GM21528 (cell line): ENCODE measurements around the gene FGFR3.
A peak's percentile ranks its signal among the peaks of the same experiment; 100 is the strongest.
"Not testable (repeated sequence)": the region's sequence is repeated elsewhere in the genome, so short reads cannot be mapped to it uniquely, and the experiment has no call there.

ENCODE experiments used
- ATAC-seq: cut with Tn5 transposase; IDR thresholded peaks from one replicate; pipeline ENCODE4 v1.9.1; 2021; ENCODE audit warnings: mild to moderate bottlenecking, moderate library complexity; ENCODE audit not compliant: unreplicated experiment, low FRiP score

The FGFR3 gene

GRCh38 chr4:1833307-1834046 is 40.4 kb downstream of the FGFR3 start:
- ATAC-seq = no peak

DNA sequence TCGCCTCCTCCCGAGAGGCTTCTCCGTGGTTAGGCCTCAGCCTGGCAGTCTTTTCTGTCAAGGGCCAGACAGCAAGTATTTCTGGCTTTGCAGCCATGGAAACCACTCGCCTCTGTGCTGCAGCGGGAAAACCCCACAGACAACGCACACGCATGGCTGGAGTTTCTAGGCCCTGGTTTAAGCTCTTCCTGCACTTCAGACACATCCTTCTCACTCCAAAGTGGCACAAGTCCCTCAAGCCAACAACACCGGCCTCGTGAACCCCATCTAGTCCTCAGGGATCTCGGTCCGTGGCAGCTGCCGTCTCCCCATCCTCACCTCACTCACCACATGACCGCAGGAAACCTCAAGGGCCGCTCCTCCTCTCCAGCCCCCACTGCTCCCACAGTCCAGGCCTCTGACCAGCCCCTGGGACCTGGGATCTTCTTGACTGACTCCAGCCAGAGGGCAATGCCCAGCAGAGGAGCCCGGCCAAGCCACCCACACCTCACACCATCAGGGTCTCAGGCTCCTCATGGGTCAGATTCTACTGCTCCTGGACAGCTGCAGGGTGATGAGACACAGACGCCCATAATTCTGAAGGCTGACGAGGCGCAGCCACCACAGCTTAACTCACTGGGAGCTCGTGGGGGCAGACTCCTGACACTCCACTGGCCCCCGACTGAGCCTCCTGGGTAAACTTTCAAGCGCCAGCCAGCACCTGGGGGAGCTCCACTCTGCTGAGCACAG is 41.1 kb downstream of the FGFR3 start:
- ATAC-seq = no peak

- ATAC-seq = not testable (repeated sequence)
Measured at GRCh38 chr4:1835836-1836235, 42.7 kb downstream of the FGFR3 start.

- ATAC-seq = no peak
Measured at GRCh38 chr4:1836650-1837049, 43.6 kb downstream of the FGFR3 start.

- ATAC-seq = no peak
Measured at GRCh38 chr4:1837069-1837468, 44.0 kb downstream of the FGFR3 start.

- no peak for ATAC-seq
Measured at GRCh38 chr4:1839282-1839681, 46.2 kb downstream of the FGFR3 start.

DNA sequence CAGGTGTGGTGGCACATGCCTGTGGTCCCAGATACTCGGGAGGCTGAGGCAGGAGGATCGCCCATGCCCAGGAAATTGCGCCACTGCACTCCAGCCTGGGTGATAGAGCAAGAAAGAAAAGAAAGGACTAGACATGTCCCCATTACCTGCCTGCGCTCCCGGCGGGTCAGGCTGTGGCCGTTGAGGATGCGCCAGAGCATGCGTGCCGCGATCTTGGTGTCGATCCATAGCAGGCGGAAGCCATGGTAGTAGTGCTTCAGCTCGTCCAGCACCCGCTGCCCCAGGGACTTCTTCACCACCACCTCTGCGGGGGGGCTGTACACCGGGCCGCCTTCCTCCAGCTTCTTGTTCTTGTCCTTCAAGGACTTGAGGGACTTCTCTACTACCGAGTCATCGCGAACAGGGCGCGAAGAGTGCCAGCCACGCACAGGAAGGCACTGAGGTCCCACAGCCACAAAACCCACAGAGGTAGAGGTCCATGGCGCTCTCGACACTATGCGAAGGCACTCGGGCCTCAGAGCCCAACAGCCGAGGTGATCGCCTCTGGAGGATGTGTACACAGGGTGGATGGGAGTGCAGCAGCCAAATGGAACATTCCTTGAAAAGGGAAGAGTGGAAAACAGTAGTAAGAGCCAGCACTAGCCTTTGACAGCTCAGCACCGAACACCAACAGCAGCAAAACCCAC is 48.3 kb downstream of the FGFR3 start:
- no peak for ATAC-seq

GRCh38 chr4:1841887-1842210 is 48.8 kb downstream of the FGFR3 start:
- no peak for ATAC-seq

- no peak for ATAC-seq
Measured at GRCh38 chr4:1842339-1842895, 49.3 kb downstream of the FGFR3 start.

- no peak for ATAC-seq
Measured at GRCh38 chr4:1842993-1843448, 49.9 kb downstream of the FGFR3 start.

- ATAC-seq = no peak
Measured at GRCh38 chr4:1843852-1844251, 50.8 kb downstream of the FGFR3 start.

DNA sequence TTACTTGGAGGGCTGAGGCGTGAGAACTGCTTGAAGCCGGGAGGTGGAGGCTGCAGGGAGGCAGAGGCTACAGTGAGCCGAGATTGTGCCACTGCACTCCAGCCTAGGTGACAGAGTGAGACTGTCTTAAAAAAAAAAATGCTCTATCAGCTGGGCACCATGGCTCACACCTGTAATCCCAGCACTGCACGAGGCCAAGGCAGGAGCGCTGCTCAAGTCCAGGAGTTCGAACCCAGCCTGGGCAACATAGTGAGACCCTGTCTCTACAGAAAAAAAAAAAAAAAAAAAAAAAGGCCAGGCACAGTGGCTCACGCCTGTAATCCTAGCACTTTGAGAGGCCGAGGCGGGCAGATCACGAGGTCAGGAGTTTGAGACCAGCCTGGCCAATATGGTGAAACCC is 51.5 kb downstream of the FGFR3 start:
- not testable (repeated sequence) for ATAC-seq

- ATAC-seq = no peak
Measured at GRCh38 chr4:1846580-1846979, 53.5 kb downstream of the FGFR3 start.

DNA sequence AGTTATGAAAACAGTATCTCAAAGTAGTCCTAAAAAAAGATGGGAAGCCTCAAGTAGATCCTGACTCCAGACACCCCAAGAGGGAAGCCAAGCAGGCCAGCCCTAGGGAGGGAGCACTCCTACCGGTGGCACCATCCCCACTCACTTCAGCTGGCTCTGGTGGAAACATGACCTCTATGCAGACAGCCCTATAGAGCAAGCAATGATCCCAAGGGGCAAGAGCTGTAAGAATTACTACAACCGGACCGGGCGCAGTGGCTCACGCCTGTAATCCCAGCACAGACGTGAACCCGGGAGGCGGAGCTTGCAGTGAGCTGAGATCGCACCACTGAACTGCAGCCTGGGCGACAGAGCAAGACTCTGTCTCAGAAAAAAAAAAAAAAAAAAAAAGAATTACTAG is 57.2 kb downstream of the FGFR3 start:
- ATAC-seq = no peak

DNA sequence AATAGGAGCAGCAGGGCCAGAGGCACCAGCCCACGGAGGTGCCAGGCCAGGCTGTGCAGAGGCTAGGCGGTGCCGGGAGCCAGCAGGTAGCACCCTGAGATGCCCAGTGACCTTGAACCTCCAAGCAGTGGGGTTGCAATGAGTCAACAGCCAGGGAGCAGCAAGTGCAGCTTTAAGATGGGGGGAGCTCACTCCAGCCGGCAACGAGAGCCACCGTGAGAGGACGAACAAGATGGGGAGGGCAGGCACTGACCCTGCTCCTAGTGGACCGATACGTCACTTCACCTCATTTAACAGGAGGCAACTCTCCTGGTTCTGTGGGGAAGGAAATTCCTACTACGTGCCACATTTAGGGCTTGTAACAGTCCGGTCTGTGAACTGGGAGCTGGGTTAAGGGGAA is 58.1 kb downstream of the FGFR3 start:
- no peak for ATAC-seq

DNA sequence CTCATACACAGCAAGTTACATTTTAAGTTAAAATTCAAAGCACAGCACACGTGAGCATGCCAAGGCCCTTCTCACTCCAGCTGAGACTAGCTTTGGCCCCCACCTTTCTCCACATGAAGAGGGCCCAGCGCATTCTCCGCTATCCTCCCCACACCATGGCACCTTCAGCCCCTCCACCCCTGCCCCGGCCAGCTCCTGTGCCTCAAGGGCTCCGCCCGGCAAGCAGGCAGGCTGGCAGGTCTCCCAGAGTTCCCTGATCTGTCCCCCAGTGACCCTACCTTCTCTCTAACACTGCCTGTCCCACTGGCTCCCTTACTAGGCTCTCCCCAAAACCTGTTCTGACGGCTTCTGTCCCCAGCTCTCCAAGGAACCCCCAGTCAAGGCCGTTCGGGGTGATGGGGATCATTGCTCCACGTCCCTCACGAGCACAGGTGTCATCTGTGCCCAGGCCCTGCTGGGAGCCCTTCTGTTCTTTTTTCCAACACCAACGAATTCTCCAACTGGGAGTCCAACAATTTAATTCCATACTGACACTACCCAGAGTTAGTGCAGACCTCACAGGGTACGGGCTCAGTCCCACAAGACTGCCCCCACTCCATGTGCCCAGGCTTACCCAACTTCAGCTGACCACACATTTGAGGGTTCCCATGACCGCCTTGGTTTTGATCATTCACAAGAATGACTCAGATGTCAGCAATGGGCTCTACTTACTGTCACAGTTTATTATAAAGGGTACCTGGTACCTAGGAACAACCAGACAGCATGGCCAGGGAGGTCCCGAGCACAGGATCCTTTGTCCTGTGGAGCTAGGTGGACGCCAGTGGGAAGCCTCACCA is 58.7 kb downstream of the FGFR3 start:
- ATAC-seq = no peak

DNA sequence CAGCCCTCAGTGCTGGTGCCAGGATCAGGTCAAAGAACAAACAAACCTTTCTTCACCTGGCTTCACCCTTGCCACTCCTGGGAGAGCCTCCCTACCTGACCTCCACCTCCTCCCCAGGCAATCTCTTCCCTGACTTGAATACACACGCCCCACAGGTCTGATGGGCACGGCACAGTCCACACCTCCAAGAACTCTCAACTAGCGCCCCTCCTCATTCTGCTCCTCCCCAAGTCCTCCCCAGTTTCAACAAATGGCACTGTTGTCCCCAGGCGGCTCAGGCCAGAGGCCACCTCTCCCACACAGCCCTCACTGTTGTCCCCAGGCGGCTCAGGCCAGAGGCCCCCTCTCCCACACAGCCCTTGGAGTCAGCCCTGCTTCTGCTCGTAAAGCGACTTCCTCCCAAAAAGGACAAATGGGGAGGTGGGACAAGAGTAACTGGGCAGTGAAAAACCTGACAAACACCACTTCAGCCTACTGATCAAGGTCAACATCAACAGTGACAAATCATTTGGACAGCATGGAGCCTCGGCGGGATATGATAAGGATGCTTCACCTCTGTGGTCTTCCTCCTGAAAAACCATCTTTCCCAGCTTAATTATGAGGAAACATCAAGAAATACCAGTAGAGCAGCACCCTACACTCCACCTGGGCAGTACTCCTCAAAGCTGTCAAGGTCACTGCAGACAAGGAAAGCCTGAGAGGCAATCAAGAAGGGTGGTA is 60.0 kb downstream of the FGFR3 start:
- no peak for ATAC-seq

DNA sequence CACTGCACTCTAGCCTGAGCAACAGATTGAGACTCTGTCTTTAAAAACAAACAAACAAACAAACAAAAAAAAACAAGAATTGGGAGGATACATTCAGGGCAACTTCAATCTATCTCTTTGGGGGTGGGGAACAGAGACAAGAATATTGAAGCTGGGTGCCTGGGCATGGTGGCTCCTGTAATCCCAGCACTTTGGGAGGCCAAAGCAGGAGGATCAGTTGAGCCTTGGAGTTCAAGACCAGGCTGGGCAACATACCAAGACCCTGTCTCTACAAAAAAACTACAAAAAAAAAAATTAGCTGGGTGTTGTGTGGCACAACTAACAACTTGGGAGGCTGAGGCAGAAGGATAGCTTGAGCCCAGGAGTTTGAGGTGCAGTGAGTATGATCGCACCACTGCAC is 61.7 kb downstream of the FGFR3 start:
- no peak for ATAC-seq

DNA sequence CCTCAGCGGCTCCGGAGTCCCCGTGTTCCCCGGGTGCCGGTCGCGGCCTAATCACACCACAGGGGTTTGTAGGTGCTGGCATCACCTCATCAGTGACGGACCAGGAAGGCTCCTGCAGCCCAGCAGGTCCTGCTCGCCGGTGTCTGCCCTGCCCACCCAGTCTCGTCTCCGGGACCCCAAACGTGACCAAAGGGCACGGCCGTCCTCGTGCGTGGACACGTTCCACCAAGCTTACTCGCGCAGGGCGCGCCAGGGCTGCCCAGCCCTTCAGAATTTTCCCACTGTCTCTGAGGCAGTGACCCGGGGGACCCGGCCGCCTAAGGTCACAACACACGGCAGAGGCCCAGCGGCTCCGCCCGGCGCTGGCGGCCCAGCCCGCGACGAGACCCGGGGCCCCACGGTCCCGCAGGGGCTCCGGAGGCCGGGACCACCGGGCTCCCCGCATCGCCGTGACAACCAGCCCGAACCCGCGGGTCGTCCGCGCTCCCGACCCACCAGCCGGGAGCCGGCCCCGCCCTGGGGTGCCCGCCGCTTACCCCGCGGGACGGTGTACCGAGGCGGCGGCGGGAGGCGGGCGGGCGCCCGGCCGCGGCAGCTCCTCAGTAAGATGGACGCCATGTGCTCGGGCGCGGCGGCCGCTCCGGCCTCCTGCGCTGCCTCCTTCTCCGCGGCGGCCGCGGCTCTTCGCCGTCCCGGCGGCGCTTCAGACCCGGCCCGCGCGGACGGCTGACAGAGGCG is 62.4 kb downstream of the FGFR3 start:
- ATAC-seq = peak; percentile 27
